Pancreas (tissue), 10 donors: ENCODE measurements around the gene TCF19. TPM values are rescaled to one million over a fixed set of nuclear protein-coding genes. Genes with fewer than 3 reads are reported as not detected.

Experiments used
- ATAC-seq, 4 donors: fragments of 200-7000 bp; cut with Tn5 transposase; one replicate each; pipeline versions ENCODE4 v1.8.0 to v1.9.1; 2020; ENCODE audit warnings: mild to moderate bottlenecking in 4 of 4, moderate library complexity in 4 of 4
- DNase-seq, 6 donors: peaks; one replicate each; pipeline ENCODE4 v3.0.0-alpha.2; 2020
- FAIRE-seq: peaks from 2 replicates; lab custom pipeline; 2012; peaks lifted over from hg19 to GRCh38; lab: Jason Lieb, UNC
- H3K27ac ChIP-seq, 4 donors: fragments of 200-600 bp; sonication (generic); 1 replicate in 3 of 4; 2 replicates in 1 of 4; pipeline versions ENCODE4 v1.5.0 to v1.8.0; 2020
- H3K27me3 ChIP-seq, 4 donors: fragments of 200-600 bp; one replicate each; pipeline ENCODE4 v1.8.0; 2021
- H3K36me3 ChIP-seq, 3 donors: fragments of 200-600 bp; sonication (generic) in 1 of 3; one replicate each; pipeline versions ENCODE4 v1.5.0 to v1.8.0; 2020 to 2021
- H3K4me1 ChIP-seq, 3 donors: fragments of 200-600 bp; one replicate each; pipeline ENCODE4 v1.8.0; 2021
- H3K4me3 ChIP-seq, 4 donors: fragments of 200-600 bp; sonication (generic) in 2 of 4; one replicate each; pipeline versions ENCODE4 v1.5.0 to v1.8.0; 2020 to 2021
- H3K9me3 ChIP-seq, 4 donors: fragments of 200-600 bp; one replicate each; pipeline ENCODE4 v1.8.0; 2021
- CTCF ChIP-seq, 4 donors: fragments of 200-600 bp; sonication (generic) in 3 of 4; IDR thresholded peaks; one replicate each; pipeline versions ENCODE4 v1.5.0 to v1.8.0; 2021; ENCODE audit warnings: antibody characterized with exemption in 4 of 4
- WGBS, 2 donors: extraction: QIAGEN DNeasy Blood & Tissue Kit; methylation state at CpG; one replicate each; pipeline ENCODE4 v1.1.7; 2013; 5-methylcytosine and 5-hydroxymethylcytosine counted together
- intact Hi-C, 3 donors: fragments of 100-400 bp; cut with DNase I; formaldehyde crosslinking; loops; one replicate each; pipeline versions ENCODE4 v1.11.1 to v1.14.2; 2022
- polyA plus RNA-seq, 2 donors: library from polyadenylated mRNA; stranded (reverse); fragments of 200-250 nt; gene quantifications; one replicate each; pipeline ENCODE4 v1.2.3, GENCODE V29; 2013
- total RNA-seq, 6 donors: library from RNA; stranded (reverse); fragmentation: NEBNext Ultra II Directional in 4 of 6; extraction: Animal tissue kit (Norgen Biotek cat#: 25700) in 4 of 6; gene quantifications; one replicate each; pipeline versions ENCODE4 v1.2.1 to v1.2.4, GENCODE V29; 2021 to 2023
- donor health status: healthy with polysubstance abuse.
- donor health status: DM: no; HTN: no; CAD: no; lungs with moderate emphysema.
- donor health status: DM: no; HTN: no; CAD: no.
- donor health status: control.
- donor health status: control.
- donor health status: Bipolar disorder and iron deficiency.
- donor health status: DM: yes; HTN: yes; CAD: no.
- donor health status: DM: no; HTN: no; CAD: no.
- donor health status: DM: no; HTN: no; CAD: no.
- donor health status: DM: yes; HTN: yes; CAD: no.

TCF19 gene
- total and polyA plus RNA-seq, 8 donors, result 0.83 to 3.4 (median 2.0) TPM

GRCh38 chr6:31135710-31136109, 22.7 kb upstream of the TCF19 start:
- Histone ChIP-seq H3K27me3 (no peaks in the 10 kb centered on the region), H3K36me3 (no peaks in the 10 kb centered on the region), H3K27ac (no peak overlapping the region), H3K4me3 (no peak overlapping the region), H3K4me1 (no peaks in the 10 kb centered on the region), H3K9me3 (no peaks in the 10 kb centered on the region)
- DNase-seq, result no peak
- FAIRE-seq, result no peak
- ATAC-seq, result no peak
- intact Hi-C loops, result loop anchor here in 1 of 3 donors (2.0 to 5.0 kb wide), 2 partner anchors 57 to 242 kb away; no protein-coding TSS in a partner anchor
- TF ChIP-seq CTCF (IDR thresholded peaks at IDR 0.05), result no peak
- WGBS, 2 donors, result 82 to 95% methylated on average over 10 of the region's 10 CpGs

GRCh38 chr6:31138982-31139381, 19.4 kb upstream of the TCF19 start, which contains the start of gene PSORS1C2:
PSORS1C2 (minus strand) TSS chr6:31139066; CDS start chr6:31139026, 40 bp downstream.
- Histone ChIP-seq H3K9me3 (no peaks in the 10 kb centered on the region), H3K27ac (no peak within 1 kb of the TSS), H3K4me3 (no peak within 1 kb of the TSS), H3K36me3 (no peaks in the 10 kb centered on the region), H3K4me1 (no peaks in the 10 kb centered on the region), H3K27me3 (no peaks in the 10 kb centered on the region)
- FAIRE-seq, result no peak
- TF ChIP-seq CTCF (IDR thresholded peaks at IDR 0.05), result no peak
- DNase-seq, result no peak
- intact Hi-C loops, result loop anchor here in 2 of 3 donors (2.0 to 5.0 kb wide), 2 partner anchors 54 to 238 kb away; no protein-coding TSS in a partner anchor
- WGBS, 2 donors, result 77% methylated on average over 4 of the region's 4 CpGs
- ATAC-seq, result no peak

GRCh38 chr6:31139599-31139998, 18.8 kb upstream of the TCF19 start:
- H3K4me1 ChIP-seq, result no peaks in the 10 kb centered on the region
- no peak overlapping the region for H3K27ac ChIP-seq
- no peak for DNase-seq
- TF ChIP-seq CTCF (IDR thresholded peaks at IDR 0.05), result no peak
- no peak for FAIRE-seq
- ATAC-seq, result no peak
- intact Hi-C loops, result loop anchor here in 2 of 3 donors (2.0 to 5.0 kb wide), 2 partner anchors 53 to 238 kb away; no protein-coding TSS in a partner anchor
- no peaks in the 10 kb centered on the region for H3K36me3 ChIP-seq
- H3K9me3 ChIP-seq, result no peaks in the 10 kb centered on the region
- H3K4me3 ChIP-seq, result no peak overlapping the region
- H3K27me3 ChIP-seq, result no peaks in the 10 kb centered on the region
- WGBS, 2 donors, result 27 to 29% methylated on average over 4 of the region's 4 CpGs

GRCh38 chr6:31140643-31141042, 17.7 kb upstream of the TCF19 start:
- 80 to 85% methylated on average over 15 of the region's 15 CpGs for WGBS, 2 donors
- intact Hi-C loops, result no loop called here
- no peak for ATAC-seq

More at GRCh38 chr6:31140643-31141042, 17.7 kb upstream of the TCF19 start:
- Histone ChIP-seq H3K4me1 (no peaks in the 10 kb centered on the region), H3K27ac (no peak overlapping the region), H3K36me3 (no peaks in the 10 kb centered on the region), H3K27me3 (no peaks in the 10 kb centered on the region), H3K9me3 (no peaks in the 10 kb centered on the region), H3K4me3 (no peak overlapping the region)
- TF ChIP-seq CTCF (IDR thresholded peaks at IDR 0.05), result no peak
- FAIRE-seq (no peak), DNase-seq (no peak)
